MM.1S (cell line): ENCODE results near the gene LOC128125822.
A peak's percentile ranks its signal among the peaks of the same experiment; 100 is the strongest.

ENCODE experiments used
- DNase-seq: peaks from one replicate; pipeline ENCODE4 v3.0.0-alpha.2; 2015
- H2AFZ ChIP-seq: fragments of 300-600 bp; sonication (generic); 2 replicates; pipeline ENCODE4 v1.6.0; 2016; ENCODE audit warnings: antibody characterized with exemption, low read length
- H3F3A ChIP-seq: fragments of 300-600 bp; sonication (generic); 2 replicates; pipeline ENCODE4 v1.6.1; 2016; ENCODE audit warnings: mild to moderate bottlenecking, antibody characterized with exemption, low read length, moderate library complexity, mixed read lengths; ENCODE audit not compliant: insufficient read depth
- H3K27ac ChIP-seq: fragments of 300-600 bp; sonication (generic); 2 replicates; pipeline ENCODE4 v1.5.1; 2016; ENCODE audit warnings: mild to moderate bottlenecking, low read length
- H3K27me3 ChIP-seq: fragments of 300-600 bp; sonication (generic); replicated peaks from 2 replicates; pipeline ENCODE4 v1.6.0; 2016; ENCODE audit warnings: low read length; ENCODE audit not compliant: insufficient read depth
- H3K36me3 ChIP-seq: fragments of 300-600 bp; sonication (generic); replicated peaks from 2 replicates; pipeline ENCODE4 v1.6.1; 2016; ENCODE audit warnings: mild to moderate bottlenecking, low read length, mixed read lengths; ENCODE audit not compliant: insufficient read depth
- H3K4me1 ChIP-seq: fragments of 300-600 bp; sonication (generic); 2 replicates; pipeline ENCODE4 v1.6.1; 2016; ENCODE audit warnings: low read length, mixed read lengths
- H3K4me2 ChIP-seq: fragments of 300-600 bp; sonication (generic); 2 replicates; pipeline ENCODE4 v1.6.0; 2016; ENCODE audit warnings: low read depth, low read length
- H3K4me3 ChIP-seq: fragments of 300-600 bp; sonication (generic); 2 replicates; pipeline ENCODE4 v1.5.1; 2016; ENCODE audit warnings: low read length, mixed read lengths
- H3K79me2 ChIP-seq: fragments of 300-600 bp; sonication (generic); 2 replicates; pipeline ENCODE4 v1.6.1; 2016; ENCODE audit warnings: mixed run types, low read length, mixed read lengths
- H3K9ac ChIP-seq: fragments of 300-600 bp; sonication (generic); 2 replicates; pipeline ENCODE4 v1.6.1; 2016; ENCODE audit warnings: low read length, mixed read lengths
- H3K9me2 ChIP-seq: fragments of 300-600 bp; sonication (generic); replicated peaks from 2 replicates; pipeline ENCODE4 v1.6.1; 2016; ENCODE audit warnings: mild to moderate bottlenecking, low read length, mixed read lengths; ENCODE audit not compliant: insufficient read depth
- H3K9me3 ChIP-seq: fragments of 300-600 bp; sonication (generic); replicated peaks from 2 replicates; pipeline ENCODE4 v1.6.1; 2016; ENCODE audit warnings: mild to moderate bottlenecking, low read length, mixed read lengths; ENCODE audit not compliant: insufficient read depth
- H4K20me1 ChIP-seq: fragments of 300-600 bp; sonication (generic); 2 replicates; pipeline ENCODE4 v1.6.1; 2016; ENCODE audit warnings: mild to moderate bottlenecking, low read length, moderate library complexity, mixed read lengths; ENCODE audit not compliant: insufficient read depth
- EZH2 ChIP-seq: fragments of 300-600 bp; sonication (generic); optimal IDR thresholded peaks from 2 replicates; pipeline ENCODE3; 2017; ENCODE audit warnings: low read depth, mild to moderate bottlenecking, antibody characterized with exemption, low read length, mixed read lengths
- EZH2phosphoT487 ChIP-seq: fragments of 300-600 bp; sonication (generic); IDR thresholded peaks from 2 replicates; pipeline ENCODE4 v1.6.1; 2018; ENCODE audit warnings: antibody characterized with exemption, low read length
- TF ChIP-seq, protein P1 (sequence below): fragments of 300-600 bp; sonication (generic); IDR thresholded peaks from 2 replicates; pipeline ENCODE4 v1.5.1; 2016; ENCODE audit warnings: antibody characterized with exemption, low read length, mixed read lengths

LOC128125822 gene

DNA sequence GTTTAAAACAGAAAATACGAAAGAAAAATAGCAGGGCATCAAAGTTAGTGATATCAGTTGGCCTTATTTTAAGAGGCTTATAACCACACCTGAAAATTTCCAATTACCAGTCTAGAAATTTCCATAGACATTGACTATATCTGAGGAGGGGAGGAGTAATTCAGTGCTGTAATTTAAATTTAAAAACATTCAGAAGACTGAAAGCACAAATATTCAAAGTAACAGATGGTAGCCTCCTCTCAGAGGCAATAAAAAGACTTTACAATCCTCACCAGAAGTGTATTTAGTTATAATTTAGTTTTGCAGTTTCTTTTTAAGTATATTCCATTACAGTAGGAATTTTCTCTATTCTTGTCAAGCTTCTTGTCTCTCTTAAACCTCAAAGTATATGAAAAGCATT lies 18.4 kb upstream of the LOC128125822 start:
- no peak overlapping the region for H3K4me3 ChIP-seq
- peaks cover 15% of the 10 kb centered on the region for H3K4me1 ChIP-seq
- TF ChIP-seq EZH2: no peak
- TF ChIP-seq EZH2phosphoT487: no peak
- TF ChIP-seq, protein P1, sequence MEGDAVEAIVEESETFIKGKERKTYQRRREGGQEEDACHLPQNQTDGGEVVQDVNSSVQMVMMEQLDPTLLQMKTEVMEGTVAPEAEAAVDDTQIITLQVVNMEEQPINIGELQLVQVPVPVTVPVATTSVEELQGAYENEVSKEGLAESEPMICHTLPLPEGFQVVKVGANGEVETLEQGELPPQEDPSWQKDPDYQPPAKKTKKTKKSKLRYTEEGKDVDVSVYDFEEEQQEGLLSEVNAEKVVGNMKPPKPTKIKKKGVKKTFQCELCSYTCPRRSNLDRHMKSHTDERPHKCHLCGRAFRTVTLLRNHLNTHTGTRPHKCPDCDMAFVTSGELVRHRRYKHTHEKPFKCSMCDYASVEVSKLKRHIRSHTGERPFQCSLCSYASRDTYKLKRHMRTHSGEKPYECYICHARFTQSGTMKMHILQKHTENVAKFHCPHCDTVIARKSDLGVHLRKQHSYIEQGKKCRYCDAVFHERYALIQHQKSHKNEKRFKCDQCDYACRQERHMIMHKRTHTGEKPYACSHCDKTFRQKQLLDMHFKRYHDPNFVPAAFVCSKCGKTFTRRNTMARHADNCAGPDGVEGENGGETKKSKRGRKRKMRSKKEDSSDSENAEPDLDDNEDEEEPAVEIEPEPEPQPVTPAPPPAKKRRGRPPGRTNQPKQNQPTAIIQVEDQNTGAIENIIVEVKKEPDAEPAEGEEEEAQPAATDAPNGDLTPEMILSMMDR: no peak
- H3K9ac ChIP-seq: no peak overlapping the region
- no peak overlapping the region for H3K27ac ChIP-seq
- H3K4me2 ChIP-seq: peak overlapping the region; percentile 3; the same call in 1 of the 2 replicates
- no peak overlapping the region for H2AFZ ChIP-seq
- DNase-seq: no peak
- H4K20me1 ChIP-seq: no peaks in the 10 kb centered on the region
- H3F3A ChIP-seq: no peaks in the 10 kb centered on the region
- no peaks in the 10 kb centered on the region for H3K36me3 ChIP-seq
- H3K27me3 ChIP-seq: no peaks in the 10 kb centered on the region
- H3K79me2 ChIP-seq: no peaks in the 10 kb centered on the region
- H3K9me3 ChIP-seq: no peaks in the 10 kb centered on the region
- no peaks in the 10 kb centered on the region for H3K9me2 ChIP-seq

DNA sequence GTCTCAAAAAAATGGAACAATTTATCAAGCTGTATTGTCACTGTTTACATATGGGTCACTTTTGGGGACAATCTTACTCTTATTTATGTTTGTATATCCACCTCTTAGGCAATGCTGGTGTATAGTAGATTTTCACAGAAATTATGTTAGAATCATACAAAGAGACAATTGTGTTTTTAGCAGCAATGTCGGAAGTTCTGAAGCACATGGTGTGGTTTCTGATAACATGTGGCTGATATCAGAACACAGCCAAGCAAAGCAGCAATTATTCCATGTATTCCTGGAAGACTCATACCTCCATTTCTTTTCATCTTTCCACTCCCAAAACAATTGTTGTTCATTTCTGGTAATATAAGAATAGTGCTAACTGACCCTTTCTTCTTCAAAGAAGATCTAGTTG lies 17.5 kb upstream of the LOC128125822 start:
- H3K9ac ChIP-seq: no peak overlapping the region
- no peaks in the 10 kb centered on the region for H3F3A ChIP-seq
- no peak overlapping the region for H3K27ac ChIP-seq
- TF ChIP-seq EZH2 (no peak), EZH2phosphoT487 (no peak)
- TF ChIP-seq, protein P1: no peak
- no peak overlapping the region for H3K4me3 ChIP-seq
- no peaks in the 10 kb centered on the region for H3K79me2 ChIP-seq
- no peaks in the 10 kb centered on the region for H3K9me3 ChIP-seq
- H3K9me2 ChIP-seq: no peaks in the 10 kb centered on the region
- H3K4me2 ChIP-seq: no peak overlapping the region
- peaks cover 15% of the 10 kb centered on the region for H3K4me1 ChIP-seq
- no peak overlapping the region for H2AFZ ChIP-seq
- no peaks in the 10 kb centered on the region for H3K36me3 ChIP-seq
- DNase-seq: no peak
- H3K27me3 ChIP-seq: no peaks in the 10 kb centered on the region
- no peaks in the 10 kb centered on the region for H4K20me1 ChIP-seq

DNA sequence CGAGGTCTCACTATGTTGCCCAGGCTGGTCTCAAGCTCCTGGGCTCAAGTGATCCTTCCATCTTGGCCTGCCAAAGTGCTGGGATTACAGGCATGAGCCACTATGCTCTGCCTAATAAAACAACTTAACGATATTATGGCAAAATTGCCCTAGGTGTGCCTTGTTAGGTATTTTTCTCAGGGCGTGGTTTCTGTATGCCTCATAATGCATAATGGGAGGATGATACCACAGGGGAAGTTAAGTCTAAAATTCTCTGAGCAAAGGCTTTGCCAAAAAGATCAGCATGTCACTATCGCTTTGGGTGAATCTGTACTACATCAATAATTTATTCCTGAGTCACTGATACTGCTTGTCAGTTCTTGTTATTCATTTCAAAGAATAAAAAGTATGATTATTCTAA lies 15.9 kb upstream of the LOC128125822 start:
- H3K79me2 ChIP-seq: no peaks in the 10 kb centered on the region
- DNase-seq: no peak
- no peaks in the 10 kb centered on the region for H3K9me3 ChIP-seq
- no peak overlapping the region for H3K4me2 ChIP-seq
- no peaks in the 10 kb centered on the region for H4K20me1 ChIP-seq
- no peak overlapping the region for H3K27ac ChIP-seq
- H3K36me3 ChIP-seq: no peaks in the 10 kb centered on the region
- H3F3A ChIP-seq: no peaks in the 10 kb centered on the region
- H3K9me2 ChIP-seq: no peaks in the 10 kb centered on the region
- TF ChIP-seq, protein P1: no peak
- no peak overlapping the region for H3K4me3 ChIP-seq
- H2AFZ ChIP-seq: no peak overlapping the region
- H3K9ac ChIP-seq: no peak overlapping the region
- no peaks in the 10 kb centered on the region for H3K27me3 ChIP-seq
- H3K4me1 ChIP-seq: peaks cover 15% of the 10 kb centered on the region
